Ovary (tissue), 10 donors: ENCODE measurements around the gene LPAR6. TPM values are rescaled to one million over a fixed set of nuclear protein-coding genes. Genes with fewer than 3 reads are reported as not detected.
"Not testable (repeated sequence)": the region's sequence is repeated elsewhere in the genome, so short reads cannot be mapped to it uniquely, and the experiment has no call there.

Experiments
- DNase-seq, 5 donors: peaks; one replicate each; pipeline ENCODE4 v3.0.0-alpha.2; 2019 to 2020
- H3K27ac ChIP-seq, 2 donors: fragments of 200-600 bp; one replicate each; pipeline versions ENCODE4 v1.5.1 to v1.8.0; 2019 to 2022
- H3K27me3 ChIP-seq: fragments of 200-600 bp; one replicate; pipeline ENCODE4 v1.8.0; 2022
- H3K36me3 ChIP-seq: fragments of 200-600 bp; sonication (generic); one replicate; pipeline ENCODE4 v1.5.1; 2019
- H3K4me1 ChIP-seq: one replicate; pipeline ENCODE4 v1.8.1; 2013; ENCODE audit warnings: mild to moderate bottlenecking, moderate library complexity; ENCODE audit not compliant: insufficient read depth
- H3K4me3 ChIP-seq: fragments of 200-600 bp; sonication (generic); one replicate; pipeline ENCODE4 v1.5.1; 2017
- H3K9me3 ChIP-seq, 2 donors: fragments of 200-600 bp in 1 of 2; sonication (generic) in 1 of 2; one replicate each; pipeline versions ENCODE4 v1.5.1 to v1.8.1; 2013 to 2019; ENCODE audit warnings: mild to moderate bottlenecking in 1 of 2, moderate library complexity in 1 of 2
- EP300 ChIP-seq: sonication (generic); formaldehyde crosslinking; IDR thresholded peaks from one replicate; pipeline ENCODE4 v1.6.1; 2017; ENCODE audit warnings: antibody characterized with exemption
- POLR2A ChIP-seq: fragments of 450-650 bp; IDR thresholded peaks from one replicate; pipeline ENCODE4 v1.6.1; 2017; ENCODE audit warnings: antibody characterized with exemption, mild to moderate bottlenecking, moderate library complexity
- WGBS, 3 donors: extraction: QIAGEN DNeasy Blood & Tissue Kit in 1 of 3; methylation state at CpG; one replicate each; pipeline versions ENCODE4 v1.1.5 to v1.1.7; 2013 to 2017; 5-methylcytosine and 5-hydroxymethylcytosine counted together
- intact Hi-C, 4 donors: fragments of 100-400 bp; cut with DNase I; formaldehyde crosslinking; loops; one replicate each; pipeline versions ENCODE4 v1.11.0 to v1.15.1; 2022 to 2023
- long read RNA-seq, 3 donors: library from polyadenylated mRNA in 2 of 3; unstranded in 2 of 3; transcript quantifications; one replicate each; pipeline ENCODE4 v2.0.0 and lab custom pipeline, GENCODE V29; 2021 to 2026
- polyA plus RNA-seq, 2 donors: library from polyadenylated mRNA; stranded (reverse); fragments of 200-250 nt in 1 of 2; fragments of 350-450 nt in 1 of 2; fragmentation: Illumina TruSeq in 1 of 2; extraction: RNeasy Lipid Tissue Mini Kit (QIAGEN cat#74804) in 1 of 2; gene quantifications; one replicate each; pipeline ENCODE4 v1.2.3, GENCODE V29; 2013 to 2014
- total RNA-seq, 7 donors: library from RNA; depleted of rRNA in 2 of 7; stranded (reverse); fragments of >200 nt in 2 of 7; fragmentation: NEBNext Ultra II Directional in 3 of 7; extraction: Animal tissue kit (Norgen Biotek cat#: 25700) in 3 of 7; gene quantifications; one replicate each; pipeline versions ENCODE4 v1.1.0 to v1.2.4, GENCODE V29; 2016 to 2023
- TF ChIP-seq, protein P1 (sequence below), 3 donors: fragments of 450-650 bp in 2 of 3; fragments of 200-600 bp in 1 of 3; IDR thresholded peaks; one replicate each; pipeline versions ENCODE4 v1.5.1 to v1.8.0; 2016 to 2022; ENCODE audit warnings: antibody characterized with exemption in 3 of 3, mild to moderate bottlenecking in 1 of 3
- donor health status: DM: no; HTN: no; CAD: no; lungs with moderate emphysema.
- donor health status: DM: no; HTN: no; CAD: no.
- donor health status: Bipolar disorder and iron deficiency.
- donor health status: DM: yes; HTN: yes; CAD: no.
- donor health status: DM: no; HTN: no; CAD: no.
- donor health status: DM: yes; HTN: yes; CAD: no.

Gene LPAR6, protein sequence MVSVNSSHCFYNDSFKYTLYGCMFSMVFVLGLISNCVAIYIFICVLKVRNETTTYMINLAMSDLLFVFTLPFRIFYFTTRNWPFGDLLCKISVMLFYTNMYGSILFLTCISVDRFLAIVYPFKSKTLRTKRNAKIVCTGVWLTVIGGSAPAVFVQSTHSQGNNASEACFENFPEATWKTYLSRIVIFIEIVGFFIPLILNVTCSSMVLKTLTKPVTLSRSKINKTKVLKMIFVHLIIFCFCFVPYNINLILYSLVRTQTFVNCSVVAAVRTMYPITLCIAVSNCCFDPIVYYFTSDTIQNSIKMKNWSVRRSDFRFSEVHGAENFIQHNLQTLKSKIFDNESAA
- total RNA-seq (10 to 100 TPM in 6 of 7 donors, 1 to 10 TPM in 1; 7.7 to 25.0 (median 15.9) TPM), polyA plus RNA-seq (10 to 100 TPM; 20.2 to 21.3 TPM)
- long read RNA-seq, donor 1, partial matches to known transcripts, result 18 of 23 reads
- long read RNA-seq, donor 1, other reads (novel, unspliced or antisense), result 4 of 23 reads
- long read RNA-seq, donor 2, partial matches to known transcripts, result 13 of 13 reads
- long read RNA-seq, donor 2, other reads (novel, unspliced or antisense), result 0 of 13 reads
- long read RNA-seq, donor 3, partial matches to known transcripts, result 0 of 20 reads
- long read RNA-seq, donor 3, other reads (novel, unspliced or antisense), result 20 of 20 reads

DNA sequence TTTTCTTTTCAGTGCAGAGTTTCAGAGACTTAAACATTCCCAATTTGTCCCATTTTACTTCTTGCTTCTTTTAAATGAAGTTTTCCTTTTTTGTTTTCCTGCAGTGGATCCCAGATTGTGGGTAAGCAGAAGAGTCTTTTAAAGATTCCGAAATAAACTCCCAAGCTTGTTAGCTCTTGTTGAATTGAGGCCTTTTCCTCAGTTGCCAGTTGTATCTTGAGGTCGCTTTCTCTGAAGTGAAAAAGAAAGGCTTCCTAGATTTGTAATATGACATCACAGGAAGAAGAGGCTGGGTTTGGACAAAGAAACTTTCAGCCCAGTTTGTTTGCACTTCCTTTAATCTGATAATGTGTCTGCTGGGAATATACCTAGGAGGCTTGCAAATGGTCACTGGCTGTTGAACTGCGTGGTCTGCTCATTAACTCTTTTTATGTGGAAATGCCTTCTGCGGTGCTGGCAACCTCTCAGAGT, at the start of gene LPAR6:
TSS of gene LPAR6 (minus strand) at position 233 of the 471 bp plus-strand sequence. CDS start 690 bp downstream, outside the sequence.
- peak within 1 kb of the TSS in 1 of 2 donors; percentile 49 for H3K27ac ChIP-seq
- H3K4me1 ChIP-seq, result peaks cover 2% of the 10 kb centered on the region
- 8 to 16% (median 8%) methylated on average over 4 of the region's 4 CpGs for WGBS, 3 donors
- DNase-seq, result peak in 1 of 5 donors; percentile 21
- TF ChIP-seq POLR2A (peak; percentile 29), EP300 (no peak)
- TF ChIP-seq, protein P1, sequence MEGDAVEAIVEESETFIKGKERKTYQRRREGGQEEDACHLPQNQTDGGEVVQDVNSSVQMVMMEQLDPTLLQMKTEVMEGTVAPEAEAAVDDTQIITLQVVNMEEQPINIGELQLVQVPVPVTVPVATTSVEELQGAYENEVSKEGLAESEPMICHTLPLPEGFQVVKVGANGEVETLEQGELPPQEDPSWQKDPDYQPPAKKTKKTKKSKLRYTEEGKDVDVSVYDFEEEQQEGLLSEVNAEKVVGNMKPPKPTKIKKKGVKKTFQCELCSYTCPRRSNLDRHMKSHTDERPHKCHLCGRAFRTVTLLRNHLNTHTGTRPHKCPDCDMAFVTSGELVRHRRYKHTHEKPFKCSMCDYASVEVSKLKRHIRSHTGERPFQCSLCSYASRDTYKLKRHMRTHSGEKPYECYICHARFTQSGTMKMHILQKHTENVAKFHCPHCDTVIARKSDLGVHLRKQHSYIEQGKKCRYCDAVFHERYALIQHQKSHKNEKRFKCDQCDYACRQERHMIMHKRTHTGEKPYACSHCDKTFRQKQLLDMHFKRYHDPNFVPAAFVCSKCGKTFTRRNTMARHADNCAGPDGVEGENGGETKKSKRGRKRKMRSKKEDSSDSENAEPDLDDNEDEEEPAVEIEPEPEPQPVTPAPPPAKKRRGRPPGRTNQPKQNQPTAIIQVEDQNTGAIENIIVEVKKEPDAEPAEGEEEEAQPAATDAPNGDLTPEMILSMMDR (IDR thresholded peaks at IDR 0.05), result no peak
- H3K36me3 ChIP-seq, result no peaks in the 10 kb centered on the region
- H3K4me3 ChIP-seq, result peak within 1 kb of the TSS; percentile 44
- intact Hi-C loops, result no loop called here
- no peaks in the 10 kb centered on the region for H3K27me3 ChIP-seq
- no peaks in the 10 kb centered on the region for H3K9me3 ChIP-seq

DNA sequence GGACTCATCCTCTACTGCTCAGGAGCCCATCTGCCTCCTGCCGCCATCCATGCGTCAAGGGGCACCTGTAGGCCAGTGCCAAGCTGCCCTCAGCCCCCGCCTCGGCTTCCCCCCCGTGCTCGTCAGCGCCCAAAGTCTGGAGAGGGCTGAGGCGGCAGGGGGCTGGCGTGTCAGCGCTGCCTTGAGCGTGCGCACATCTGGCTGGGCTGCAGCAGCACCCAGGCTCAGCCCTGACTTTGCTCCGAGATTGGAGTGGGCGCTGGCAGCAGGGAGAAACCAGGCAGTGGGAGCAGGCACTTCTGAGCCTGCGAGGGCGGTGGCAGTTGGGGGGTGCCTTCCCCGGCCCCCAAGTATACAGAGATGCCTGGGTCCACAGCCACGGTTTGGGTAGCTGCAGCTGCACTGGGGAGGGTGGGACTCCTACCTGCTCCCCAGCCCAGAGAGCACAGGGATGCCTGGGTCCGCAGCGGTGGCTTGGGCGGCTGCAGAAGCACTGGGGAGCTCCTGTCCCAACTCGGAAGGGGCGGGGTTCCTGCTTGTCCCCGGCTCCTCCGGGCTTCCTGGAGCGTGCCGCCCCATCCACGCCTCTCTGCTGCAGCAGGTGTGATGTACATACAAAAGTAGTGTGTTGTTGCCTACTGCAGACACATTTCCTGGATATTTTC, 44.8 kb upstream of the LPAR6 start:
- Histone ChIP-seq H3K27me3 (no peaks in the 10 kb centered on the region), H3K9me3 (no peaks in the 10 kb centered on the region), H3K36me3 (no peaks in the 10 kb centered on the region), H3K4me3 (no peak overlapping the region), H3K4me1 (no peaks in the 10 kb centered on the region), H3K27ac (no peak overlapping the region)
- peak in 2 of 5 donors; percentile 13 to 28 for DNase-seq
- 92 to 97% (median 93%) methylated on average over 28 of the region's 28 CpGs for WGBS, 3 donors
- intact Hi-C loops, result no loop called here
- TF ChIP-seq POLR2A (no peak), EP300 (no peak)
- TF ChIP-seq, protein P1 (IDR thresholded peaks at IDR 0.05), result no peak

DNA sequence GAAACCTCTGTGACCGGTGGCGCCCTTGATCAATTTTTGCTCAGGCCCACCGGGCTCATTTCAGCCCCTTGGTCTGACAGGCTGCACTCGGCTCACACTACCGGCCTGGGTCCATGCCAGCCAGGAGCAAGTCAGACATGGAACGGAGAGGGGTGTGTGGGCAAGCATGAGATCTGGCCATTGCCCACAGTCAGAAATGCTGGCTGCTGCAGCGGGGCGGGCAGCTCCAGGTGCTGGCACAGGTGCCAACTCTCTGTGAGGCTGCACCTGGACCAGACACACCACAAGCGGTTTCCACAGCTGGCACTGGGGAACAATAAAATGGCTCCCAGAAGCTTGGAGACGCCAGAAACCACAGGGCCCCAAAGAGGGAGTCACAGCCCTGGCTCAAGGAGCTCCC, 43.6 kb upstream of the LPAR6 start:
- H3K4me1 ChIP-seq, result no peaks in the 10 kb centered on the region
- 96 to 97% (median 97%) methylated on average over 10 of the region's 10 CpGs for WGBS, 3 donors
- H3K36me3 ChIP-seq, result no peaks in the 10 kb centered on the region
- DNase-seq, result no peak
- intact Hi-C loops, result no loop called here
- H3K9me3 ChIP-seq, result no peaks in the 10 kb centered on the region
- H3K4me3 ChIP-seq, result no peak overlapping the region
- TF ChIP-seq, protein P1 (IDR thresholded peaks at IDR 0.05), result no peak
- TF ChIP-seq POLR2A, result no peak
- TF ChIP-seq EP300, result no peak
- no peak overlapping the region for H3K27ac ChIP-seq
- H3K27me3 ChIP-seq, result no peaks in the 10 kb centered on the region

DNA sequence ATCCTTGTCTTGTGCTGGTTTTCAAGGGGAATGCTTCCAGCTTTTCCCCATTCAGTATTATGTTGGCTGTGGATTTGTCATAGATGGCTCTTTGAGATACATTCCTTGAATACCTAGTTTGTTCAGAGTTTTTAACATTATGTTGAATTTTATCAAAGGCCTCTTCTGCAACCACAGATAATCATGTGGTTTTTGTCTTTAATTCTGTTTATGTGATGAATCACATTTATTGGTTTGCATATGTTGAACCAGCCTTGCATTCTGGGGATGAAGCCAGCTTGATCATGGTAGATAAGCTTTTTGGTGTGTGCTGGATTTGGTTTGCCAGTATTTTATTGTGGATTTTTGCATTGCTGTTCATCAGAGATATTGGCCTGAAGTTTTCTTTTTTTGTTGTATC, 38.3 kb upstream of the LPAR6 start:
- DNase-seq, H3K27ac ChIP-seq, H3K4me1 ChIP-seq, H3K27me3 ChIP-seq, H3K4me3 ChIP-seq, H3K9me3 ChIP-seq, H3K36me3 ChIP-seq, intact Hi-C loops: not testable (repeated sequence)
